ENCODE measurements around the gene ZNF48. TPM values are rescaled to one million over a fixed set of nuclear protein-coding genes. Genes with fewer than 3 reads are reported as not detected.

The ZNF48 gene
- 13.4 TPM in 2 replicates for total RNA-seq

- Mint-ChIP-seq H3K36me3 (ENCODE audit: low read depth) (peaks cover 28% of the 10 kb centered on the region), H3K9me3 (no peaks in the 10 kb centered on the region), H3K27me3 (ENCODE audit: low read depth) (no peaks in the 10 kb centered on the region), H3K4me1 (ENCODE audit: low read depth) (peaks cover 33% of the 10 kb centered on the region), H3K4me3 (ENCODE audit: low read depth) (peak within 1 kb of the TSS; percentile 87), H3K27ac (peak within 1 kb of the TSS; percentile 88)
- intact Hi-C loops (cut with micrococcal nuclease), result loop anchor here (1.0 kb wide), 1 partner anchor 13 kb away; the partner anchor contains the start of gene SEPTIN1
- DNase-seq (ENCODE audit: low spot score), result peak; percentile 41
These were observed at the start of gene ZNF48 for GRCh38 chr16:30395155-30395991. Gene ZNF48 (plus strand): TSS chr16:30395420. CDS start chr16:30395795, 375 bp downstream.

- Mint-ChIP-seq H3K4me1 (ENCODE audit: low read depth) (peaks cover 12% of the 10 kb centered on the region), H3K36me3 (ENCODE audit: low read depth) (peaks cover 23% of the 10 kb centered on the region), H3K4me3 (ENCODE audit: low read depth) (no peak overlapping the region), H3K27me3 (ENCODE audit: low read depth) (no peaks in the 10 kb centered on the region), H3K27ac (no peak overlapping the region), H3K9me3 (no peaks in the 10 kb centered on the region)
- intact Hi-C loops (cut with micrococcal nuclease), result no loop called here
- DNase-seq (ENCODE audit: low spot score), result no peak
These were observed 48.9 kb upstream of the ZNF48 start for GRCh38 chr16:30346286-30346685.

- peaks cover 20% of the 10 kb centered on the region for H3K4me1 Mint-ChIP-seq (ENCODE audit: low read depth)
- intact Hi-C loops (cut with micrococcal nuclease), result no loop called here
- no peaks in the 10 kb centered on the region for H3K9me3 Mint-ChIP-seq
- H3K36me3 Mint-ChIP-seq (ENCODE audit: low read depth), result peaks cover 41% of the 10 kb centered on the region
- no peak overlapping the region for H3K27ac Mint-ChIP-seq
- no peak overlapping the region for H3K4me3 Mint-ChIP-seq (ENCODE audit: low read depth)
- no peaks in the 10 kb centered on the region for H3K27me3 Mint-ChIP-seq (ENCODE audit: low read depth)
- DNase-seq (ENCODE audit: low spot score), result no peak
These were observed 47.1 kb upstream of the ZNF48 start for GRCh38 chr16:30348113-30348512.

DNA sequence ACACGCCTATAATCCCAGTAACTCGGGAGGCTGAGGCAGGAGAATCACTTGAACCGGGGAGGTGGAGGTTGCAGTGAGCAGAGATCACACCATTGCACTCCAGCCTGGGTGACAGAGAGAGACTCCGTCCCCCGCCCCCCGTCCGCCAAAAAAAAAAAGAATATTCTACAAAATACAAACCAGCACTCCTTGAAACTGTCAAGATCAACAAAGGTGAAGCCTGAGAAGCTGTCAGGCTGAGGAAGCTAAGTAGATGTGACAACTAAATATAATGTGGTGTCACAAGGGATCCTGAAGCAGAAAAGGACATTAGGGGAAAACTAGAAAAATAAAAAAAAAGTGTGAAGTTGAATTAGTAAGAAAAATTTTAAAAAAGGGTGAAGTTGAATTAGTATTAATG is 46.3 kb upstream of the ZNF48 start:
- intact Hi-C loops (cut with micrococcal nuclease), result no loop called here
- H3K4me3 Mint-ChIP-seq (ENCODE audit: low read depth), result no peak overlapping the region
- H3K27ac Mint-ChIP-seq, result no peak overlapping the region
- no peak for DNase-seq (ENCODE audit: low spot score)
- H3K36me3 Mint-ChIP-seq (ENCODE audit: low read depth), result peaks cover 48% of the 10 kb centered on the region
- H3K4me1 Mint-ChIP-seq (ENCODE audit: low read depth), result peaks cover 22% of the 10 kb centered on the region
- no peaks in the 10 kb centered on the region for H3K27me3 Mint-ChIP-seq (ENCODE audit: low read depth)
- no peaks in the 10 kb centered on the region for H3K9me3 Mint-ChIP-seq

- Mint-ChIP-seq H3K36me3 (ENCODE audit: low read depth) (peaks cover 56% of the 10 kb centered on the region), H3K27me3 (ENCODE audit: low read depth) (no peaks in the 10 kb centered on the region), H3K4me3 (ENCODE audit: low read depth) (no peak overlapping the region), H3K9me3 (no peaks in the 10 kb centered on the region), H3K27ac (peak overlapping the region; percentile 50), H3K4me1 (ENCODE audit: low read depth) (peaks cover 27% of the 10 kb centered on the region)
- no peak for DNase-seq (ENCODE audit: low spot score)
- intact Hi-C loops (cut with micrococcal nuclease), result loop anchor here (5.0 to 10.0 kb wide), 3 partner anchors 55 to 542 kb away; partner anchors contain the start of genes ALDOA, MAZ and ZNF771
These were observed 45.5 kb upstream of the ZNF48 start for GRCh38 chr16:30349675-30350074.

- intact Hi-C loops (cut with micrococcal nuclease), result loop anchor here (5.0 to 10.0 kb wide), 3 partner anchors 54 to 543 kb away; partner anchors contain the start of genes ALDOA, MAZ and ZNF771
- no peak overlapping the region for H3K4me3 Mint-ChIP-seq (ENCODE audit: low read depth)
- no peaks in the 10 kb centered on the region for H3K9me3 Mint-ChIP-seq
- peaks cover 27% of the 10 kb centered on the region for H3K4me1 Mint-ChIP-seq (ENCODE audit: low read depth)
- DNase-seq (ENCODE audit: low spot score), result no peak
- H3K27me3 Mint-ChIP-seq (ENCODE audit: low read depth), result no peaks in the 10 kb centered on the region
- H3K27ac Mint-ChIP-seq, result peak overlapping the region; percentile 53
- H3K36me3 Mint-ChIP-seq (ENCODE audit: low read depth), result peaks cover 56% of the 10 kb centered on the region
These were observed 44.9 kb upstream of the ZNF48 start for GRCh38 chr16:30350134-30350871.

DNA sequence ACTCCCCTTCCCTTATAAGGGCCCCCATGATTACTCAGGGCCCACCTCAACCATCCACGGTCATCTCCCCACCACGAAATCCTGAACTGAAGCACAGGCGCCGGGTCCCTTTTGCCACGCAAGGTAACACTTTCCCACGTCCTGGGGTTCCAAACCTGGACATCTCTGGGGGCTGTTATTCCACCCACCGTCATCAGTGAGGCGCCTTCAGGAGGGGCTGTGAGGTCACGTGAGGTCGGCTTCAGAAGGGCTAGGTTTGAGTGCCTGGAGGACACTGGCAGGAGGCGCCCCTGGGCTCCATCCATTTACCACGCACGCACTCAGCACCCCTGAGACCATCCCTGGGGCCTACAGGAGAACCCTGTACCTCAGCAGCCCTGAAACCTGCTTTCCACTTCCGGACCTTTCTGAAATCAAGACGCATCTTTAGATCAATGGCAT is 44.2 kb upstream of the ZNF48 start:
- DNase-seq (ENCODE audit: low spot score), result no peak
- H3K36me3 Mint-ChIP-seq (ENCODE audit: low read depth), result peaks cover 56% of the 10 kb centered on the region

GRCh38 chr16:30351586-30352419 is 43.4 kb upstream of the ZNF48 start:
- Mint-ChIP-seq H3K36me3 (ENCODE audit: low read depth) (peaks cover 59% of the 10 kb centered on the region), H3K27ac (peak overlapping the region; percentile 35), H3K4me1 (ENCODE audit: low read depth) (peaks cover 35% of the 10 kb centered on the region), H3K4me3 (ENCODE audit: low read depth) (peak overlapping the region; percentile 23), H3K27me3 (ENCODE audit: low read depth) (no peaks in the 10 kb centered on the region), H3K9me3 (no peaks in the 10 kb centered on the region)
- intact Hi-C loops (cut with micrococcal nuclease), result loop anchor here (5.0 to 10.0 kb wide), 3 partner anchors 53 to 545 kb away; partner anchors contain the start of genes ALDOA, MAZ and ZNF771
- DNase-seq (ENCODE audit: low spot score), result no peak

More for the DNA sequence above, 44.2 kb upstream of the ZNF48 start:
- H3K9me3 Mint-ChIP-seq, result no peaks in the 10 kb centered on the region
- H3K4me3 Mint-ChIP-seq (ENCODE audit: low read depth), result no peak overlapping the region
- H3K27me3 Mint-ChIP-seq (ENCODE audit: low read depth), result no peaks in the 10 kb centered on the region
- peak overlapping the region; percentile 53 for H3K27ac Mint-ChIP-seq
- intact Hi-C loops (cut with micrococcal nuclease), result loop anchor here (5.0 to 10.0 kb wide), 3 partner anchors 54 to 544 kb away; partner anchors contain the start of genes ALDOA, MAZ and ZNF771
- H3K4me1 Mint-ChIP-seq (ENCODE audit: low read depth), result peaks cover 31% of the 10 kb centered on the region

GRCh38 chr16:30352488-30353401 is 42.5 kb upstream of the ZNF48 start:
- Mint-ChIP-seq H3K4me1 (ENCODE audit: low read depth) (peaks cover 40% of the 10 kb centered on the region), H3K4me3 (ENCODE audit: low read depth) (peak overlapping the region; percentile 49), H3K9me3 (no peaks in the 10 kb centered on the region), H3K27ac (peak overlapping the region; percentile 8), H3K36me3 (ENCODE audit: low read depth) (peaks cover 68% of the 10 kb centered on the region), H3K27me3 (ENCODE audit: low read depth) (no peaks in the 10 kb centered on the region)
- intact Hi-C loops (cut with micrococcal nuclease), result loop anchor here (5.0 to 10.0 kb wide), 3 partner anchors 52 to 545 kb away; partner anchors contain the start of genes ALDOA, MAZ and ZNF771
- no peak for DNase-seq (ENCODE audit: low spot score)

DNA sequence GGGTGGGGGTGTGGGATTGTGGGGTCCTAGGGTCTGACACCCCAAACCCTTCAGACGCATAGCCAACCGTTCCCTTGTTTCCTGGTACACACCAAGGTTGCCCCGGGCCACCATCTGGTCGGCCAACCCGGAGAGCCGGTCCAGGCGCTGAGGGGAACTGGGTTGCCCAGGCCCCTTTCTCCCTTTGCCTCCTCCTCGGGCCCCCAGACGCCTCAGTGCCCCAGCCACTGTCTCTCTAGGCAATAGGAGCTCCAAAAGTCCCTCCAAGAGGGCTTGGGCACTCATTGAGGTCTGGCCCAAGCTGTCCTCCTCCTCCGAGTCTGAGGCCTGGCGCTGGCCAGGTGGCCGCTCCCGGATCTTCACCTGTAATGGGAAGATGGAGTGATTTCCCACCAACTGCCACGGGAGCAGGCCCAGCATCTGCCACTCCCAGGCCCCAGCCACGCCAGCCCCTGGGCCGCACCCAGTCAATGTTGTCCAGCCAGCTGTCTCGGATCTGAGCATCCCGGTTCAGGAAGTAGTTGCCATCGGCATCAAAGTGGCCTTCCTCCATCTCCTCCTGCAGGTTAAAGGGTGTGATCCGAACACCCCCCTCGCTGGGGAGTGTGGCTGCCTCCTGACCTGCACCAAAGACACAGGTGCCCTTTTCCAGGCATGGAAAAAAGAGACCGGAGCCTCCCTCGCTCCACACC is 41.6 kb upstream of the ZNF48 start:
- Mint-ChIP-seq H3K27me3 (ENCODE audit: low read depth) (no peaks in the 10 kb centered on the region), H3K27ac (no peak overlapping the region), H3K9me3 (no peaks in the 10 kb centered on the region), H3K4me3 (ENCODE audit: low read depth) (peak overlapping the region; percentile 93), H3K4me1 (ENCODE audit: low read depth) (peaks cover 40% of the 10 kb centered on the region), H3K36me3 (ENCODE audit: low read depth) (peaks cover 74% of the 10 kb centered on the region)
- no peak for DNase-seq (ENCODE audit: low spot score)
- intact Hi-C loops (cut with micrococcal nuclease), result loop anchor here (5.0 to 10.0 kb wide), 3 partner anchors 51 to 546 kb away; partner anchors contain the start of genes ALDOA, MAZ and ZNF771

Measured in activated T-helper 2 cell treated with anti-CD3 and anti-CD28 coated beads, Interferon-gamma antibody, Interleukin-2, Interleukin-4, amounts not matched to agents 10 μg/mL and 5 μg/mL and 100 μg/mL, durations not matched to agents 14 hours and 24 hours and 36 hours (primary cell).